GM23338 (cell line): ENCODE data around the gene COTL1. TPM values are rescaled to one million over a fixed set of nuclear protein-coding genes. Genes with fewer than 3 reads are reported as not detected.
A peak's percentile ranks its signal among the peaks of the same experiment; 100 is the strongest.

Experiments used
- ATAC-seq: fragments of 200-7000 bp; cut with Tn5 transposase; 3 replicates; pipeline ENCODE4 v1.9.1; 2020
- DNase-seq: peaks from one replicate; pipeline ENCODE4 v3.0.0-alpha.2; 2015; ENCODE audit warnings: low spot score
- H2AFZ ChIP-seq: fragments of 200-600 bp; sonication (generic); 2 replicates; pipeline ENCODE4 v1.8.0; 2016; ENCODE audit warnings: antibody characterized with exemption, mild to moderate bottlenecking, moderate library complexity
- H3F3A ChIP-seq: fragments of 200-600 bp; sonication (generic); replicated peaks from 2 replicates; pipeline ENCODE4 v1.8.0; 2017; ENCODE audit warnings: antibody characterized with exemption, mixed run types, low read depth
- H3K27ac ChIP-seq: fragments of 200-600 bp; sonication (generic); 2 replicates; pipeline ENCODE4 v1.6.1; 2016; ENCODE audit warnings: low read depth
- H3K27me3 ChIP-seq: fragments of 200-600 bp; sonication (generic); 2 replicates; pipeline ENCODE4 v1.8.0; 2016; ENCODE audit warnings: mild to moderate bottlenecking, mixed run types, moderate library complexity; ENCODE audit not compliant: insufficient read depth
- H3K36me3 ChIP-seq: fragments of 200-600 bp; sonication (generic); 2 replicates; pipeline ENCODE4 v1.8.0; 2016; ENCODE audit warnings: mild to moderate bottlenecking; ENCODE audit not compliant: insufficient read depth
- H3K4me1 ChIP-seq: fragments of 200-600 bp; sonication (generic); 2 replicates; pipeline ENCODE4 v1.8.0; 2016; ENCODE audit warnings: mild to moderate bottlenecking, moderate library complexity; ENCODE audit not compliant: insufficient read depth
- H3K4me2 ChIP-seq: fragments of 200-600 bp; sonication (generic); 2 replicates; pipeline ENCODE4 v1.7.1; 2017; ENCODE audit warnings: mixed run types
- H3K4me3 ChIP-seq: fragments of 200-600 bp; sonication (generic); 2 replicates; pipeline ENCODE4 v1.6.1; 2016; ENCODE audit warnings: mixed run types
- H3K79me2 ChIP-seq: fragments of 200-600 bp; sonication (generic); replicated peaks from 2 replicates; pipeline ENCODE4 v1.8.0; 2017; ENCODE audit warnings: mild to moderate bottlenecking; ENCODE audit not compliant: insufficient read depth
- H3K9me2 ChIP-seq: fragments of 200-600 bp; sonication (generic); 2 replicates; pipeline ENCODE4 v1.8.0; 2017; ENCODE audit not compliant: insufficient read depth
- H4K20me1 ChIP-seq: fragments of 200-600 bp; sonication (generic); replicated peaks from 2 replicates; pipeline ENCODE4 v1.8.0; 2017; ENCODE audit warnings: mild to moderate bottlenecking; ENCODE audit not compliant: insufficient read depth
- H3K27ac Mint-ChIP-seq: 2 replicates; pipeline ENCODE4 v1.8.0; 2020; ENCODE audit warnings: inconsistent platforms, mild to moderate bottlenecking, moderate library complexity, mixed read lengths
- H3K27me3 Mint-ChIP-seq: 3 replicates; pipeline ENCODE4 v1.8.0; 2022; ENCODE audit warnings: low read depth, mild to moderate bottlenecking, moderate library complexity, mixed read lengths, inconsistent platforms; ENCODE audit not compliant: insufficient read depth, poor library complexity
- H3K36me3 Mint-ChIP-seq: 3 replicates; pipeline ENCODE4 v1.8.0; 2021; ENCODE audit warnings: low read depth, mild to moderate bottlenecking, inconsistent platforms, moderate library complexity, mixed read lengths
- H3K4me1 Mint-ChIP-seq: 3 replicates; pipeline ENCODE4 v1.8.0; 2020; ENCODE audit warnings: mild to moderate bottlenecking, inconsistent platforms, mixed read lengths
- H3K4me3 Mint-ChIP-seq: 3 replicates; pipeline ENCODE4 v1.8.0; 2021; ENCODE audit warnings: moderate library complexity, mild to moderate bottlenecking, inconsistent platforms, mixed read lengths
- H3K9me3 Mint-ChIP-seq: 3 replicates; pipeline ENCODE4 v1.8.0; 2020; ENCODE audit warnings: moderate library complexity, mild to moderate bottlenecking, inconsistent platforms, mixed read lengths
- CREB1 ChIP-seq: fragments of 250-450 bp; sonication (Bioruptor Pico); IDR thresholded peaks from 2 replicates; pipeline ENCODE4 v1.5.0; 2020; ENCODE audit warnings: low read depth, mild to moderate bottlenecking, moderate library complexity
- CTCF ChIP-seq, 2 experiments: fragments of 200-600 bp in 1 of 2; sonication (generic) in 1 of 2; conservative IDR thresholded peaks; 2 replicates each; pipeline versions ENCODE4 v1.5.1 to v1.6.1; 2016 to 2017; ENCODE audit warnings: antibody characterized with exemption in 2 of 2, low read depth in 2 of 2, mild to moderate bottlenecking in 2 of 2, moderate library complexity in 1 of 2
- EZH2 ChIP-seq: fragments of 200-600 bp; sonication (generic); IDR thresholded peaks from one replicate; pipeline ENCODE4 v1.8.0; 2017; ENCODE audit warnings: antibody characterized with exemption, mild to moderate bottlenecking, low read depth; ENCODE audit not compliant: unreplicated experiment
- EZH2phosphoT487 ChIP-seq: fragments of 200-600 bp; sonication (generic); IDR thresholded peaks from one replicate; pipeline ENCODE4 v1.8.1; 2018; ENCODE audit warnings: antibody characterized with exemption; ENCODE audit not compliant: unreplicated experiment
- JUNB ChIP-seq: IDR thresholded peaks from one replicate; pipeline ENCODE4 v1.6.1; 2016; ENCODE audit warnings: antibody characterized with exemption; ENCODE audit not compliant: unreplicated experiment
- POLR2AphosphoS5 ChIP-seq: IDR thresholded peaks from 2 replicates; pipeline ENCODE4 v1.6.1; 2016; ENCODE audit warnings: antibody characterized with exemption, low read depth
- ZNF114 ChIP-seq: fragments of 250-450 bp; sonication (Bioruptor Pico); IDR thresholded peaks from 2 replicates; pipeline ENCODE4 v1.5.0; 2020; ENCODE audit warnings: mild to moderate bottlenecking, moderate library complexity
- ZNF462 ChIP-seq: fragments of 250-450 bp; sonication (Bioruptor Pico); IDR thresholded peaks from 2 replicates; pipeline ENCODE4 v1.5.0; 2020; ENCODE audit warnings: mild to moderate bottlenecking, moderate library complexity
- polyA plus RNA-seq: library from polyadenylated mRNA; unstranded; fragments of >200 nt; fragmentation: Nextera tagmentation; extraction: Ambion mirVana; gene quantifications from 2 replicates; pipeline ENCODE4 v1.2.1, GENCODE V29; 2016
- total RNA-seq: library from RNA; depleted of rRNA; stranded (reverse); fragments of >200 nt; shearing (Covaris generic); gene quantifications from 2 replicates; pipeline ENCODE4 v1.2.3, GENCODE V29; 2014

Gene COTL1
- total and polyA plus RNA-seq, 2 experiments from 2014 or later, result 117 to 166 TPM

- TF ChIP-seq ZNF462 (CRISPR knock-in tag) (no peak), POLR2AphosphoS5 (no peak), ZNF114 (no peak), JUNB (no peak)
These were observed 82.5 kb downstream of the COTL1 start (continued) for GRCh38 chr16:84535408-84535807.

- Histone ChIP-seq H3K27me3 (no peaks in the 10 kb centered on the region), H3K36me3 (no peaks in the 10 kb centered on the region), H4K20me1 (no peaks in the 10 kb centered on the region), H3K9me2 (peaks cover 4% of the 10 kb centered on the region), H2AFZ (0 out of 2 replicates have a peak overlapping the region, but pooled peaks have one; percentile 19), H3K4me1 (peaks cover 25% of the 10 kb centered on the region), H3F3A (no peaks in the 10 kb centered on the region; the same call in 1 of the 2 replicates), H3K4me3 (no peak overlapping the region), H3K4me2 (peak overlapping the region; percentile 66), H3K79me2 (no peaks in the 10 kb centered on the region), H3K27ac (0 out of 2 replicates have a peak overlapping the region, but pooled peaks have one; percentile 47)
- Mint-ChIP-seq H3K27ac (no peak overlapping the region), H3K4me1 (peaks cover 36% of the 10 kb centered on the region), H3K36me3 (peaks cover 10% of the 10 kb centered on the region; the same call in 2 of the 3 replicates), H3K27me3 (peaks cover 11% of the 10 kb centered on the region), H3K9me3 (peaks cover 8% of the 10 kb centered on the region; the same call in 2 of the 3 replicates), H3K4me3 (no peak overlapping the region)
- ATAC-seq (no peak), DNase-seq (no peak)
- TF ChIP-seq POLR2AphosphoS5 (no peak), CREB1 (CRISPR knock-in tag) (no peak), CTCF (conservative IDR thresholded peaks at IDR 0.05; ENCODE audit: low read depth in 2 of 2) (no peak), EZH2phosphoT487 (no peak), EZH2 (no peak), JUNB (no peak)
These were observed 83.1 kb downstream of the COTL1 start for GRCh38 chr16:84534815-84535214.
